ENCODE results near the gene PRDM15.

The PRDM15 gene

GRCh38 chr21:41821756-41822431, 57.2 kb downstream of the PRDM15 start:
- Histone ChIP-seq H3K9me3 (ENCODE audit: severe bottlenecking) (no peaks in the 10 kb centered on the region), H3K4me3 (ENCODE audit: severe bottlenecking) (no peak overlapping the region), H3K27ac (ENCODE audit: poor library complexity, severe bottlenecking) (no peak overlapping the region), H3K27me3 (ENCODE audit: insufficient read depth, poor library complexity, severe bottlenecking) (no peaks in the 10 kb centered on the region), H3K4me1 (ENCODE audit: insufficient read depth, poor library complexity, severe bottlenecking) (no peaks in the 10 kb centered on the region), H3K36me3 (ENCODE audit: low read depth) (peaks cover 53% of the 10 kb centered on the region)
- DNase-seq (ENCODE audit: low spot score) (peak; percentile 52), ATAC-seq (ENCODE audit: low read depth) (no peak)
- TF ChIP-seq CTCF (IDR thresholded peaks at IDR 0.05; ENCODE audit: poor library complexity, severe bottlenecking): no peak

- peaks cover 53% of the 10 kb centered on the region for H3K36me3 ChIP-seq (ENCODE audit: low read depth)
- no peak for TF ChIP-seq CTCF (IDR thresholded peaks at IDR 0.05; ENCODE audit: poor library complexity, severe bottlenecking)
- H3K4me1 ChIP-seq (ENCODE audit: insufficient read depth, poor library complexity, severe bottlenecking): no peaks in the 10 kb centered on the region
Observed at GRCh38 chr21:41821081-41821755, 57.9 kb downstream of the PRDM15 start.

GRCh38 chr21:41820384-41821080, 58.6 kb downstream of the PRDM15 start:
- no peak for ATAC-seq (ENCODE audit: low read depth)
- Histone ChIP-seq H3K4me1 (ENCODE audit: insufficient read depth, poor library complexity, severe bottlenecking) (no peaks in the 10 kb centered on the region), H3K27me3 (ENCODE audit: insufficient read depth, poor library complexity, severe bottlenecking) (no peaks in the 10 kb centered on the region), H3K36me3 (ENCODE audit: low read depth) (peaks cover 53% of the 10 kb centered on the region), H3K27ac (ENCODE audit: poor library complexity, severe bottlenecking) (no peak overlapping the region), H3K9me3 (ENCODE audit: severe bottlenecking) (no peaks in the 10 kb centered on the region), H3K4me3 (ENCODE audit: severe bottlenecking) (no peak overlapping the region)
- DNase-seq (ENCODE audit: low spot score): no peak
- TF ChIP-seq CTCF (IDR thresholded peaks at IDR 0.05; ENCODE audit: poor library complexity, severe bottlenecking): no peak

More at GRCh38 chr21:41821081-41821755, 57.9 kb downstream of the PRDM15 start:
- Histone ChIP-seq H3K27me3 (ENCODE audit: insufficient read depth, poor library complexity, severe bottlenecking) (no peaks in the 10 kb centered on the region), H3K27ac (ENCODE audit: poor library complexity, severe bottlenecking) (no peak overlapping the region), H3K4me3 (ENCODE audit: severe bottlenecking) (no peak overlapping the region), H3K9me3 (ENCODE audit: severe bottlenecking) (no peaks in the 10 kb centered on the region)
- no peak for ATAC-seq (ENCODE audit: low read depth)
- DNase-seq (ENCODE audit: low spot score): no peak

- Histone ChIP-seq H3K27ac (ENCODE audit: poor library complexity, severe bottlenecking) (no peak overlapping the region), H3K9me3 (ENCODE audit: severe bottlenecking) (no peaks in the 10 kb centered on the region), H3K4me3 (ENCODE audit: severe bottlenecking) (no peak overlapping the region), H3K4me1 (ENCODE audit: insufficient read depth, poor library complexity, severe bottlenecking) (no peaks in the 10 kb centered on the region), H3K27me3 (ENCODE audit: insufficient read depth, poor library complexity, severe bottlenecking) (no peaks in the 10 kb centered on the region), H3K36me3 (ENCODE audit: low read depth) (peaks cover 55% of the 10 kb centered on the region)
- DNase-seq (ENCODE audit: low spot score): no peak
- no peak for TF ChIP-seq CTCF (IDR thresholded peaks at IDR 0.05; ENCODE audit: poor library complexity, severe bottlenecking)
- ATAC-seq (ENCODE audit: low read depth): no peak
Observed at GRCh38 chr21:41819856-41820281, 59.3 kb downstream of the PRDM15 start.
